ENCODE data around the gene RAD23A.
A peak's percentile ranks its signal among the peaks of the same experiment; 100 is the strongest.

GRCh38 chr19:12965017-12965811, 19.6 kb downstream of the RAD23A start:
- TF ChIP-seq, protein P1, sequence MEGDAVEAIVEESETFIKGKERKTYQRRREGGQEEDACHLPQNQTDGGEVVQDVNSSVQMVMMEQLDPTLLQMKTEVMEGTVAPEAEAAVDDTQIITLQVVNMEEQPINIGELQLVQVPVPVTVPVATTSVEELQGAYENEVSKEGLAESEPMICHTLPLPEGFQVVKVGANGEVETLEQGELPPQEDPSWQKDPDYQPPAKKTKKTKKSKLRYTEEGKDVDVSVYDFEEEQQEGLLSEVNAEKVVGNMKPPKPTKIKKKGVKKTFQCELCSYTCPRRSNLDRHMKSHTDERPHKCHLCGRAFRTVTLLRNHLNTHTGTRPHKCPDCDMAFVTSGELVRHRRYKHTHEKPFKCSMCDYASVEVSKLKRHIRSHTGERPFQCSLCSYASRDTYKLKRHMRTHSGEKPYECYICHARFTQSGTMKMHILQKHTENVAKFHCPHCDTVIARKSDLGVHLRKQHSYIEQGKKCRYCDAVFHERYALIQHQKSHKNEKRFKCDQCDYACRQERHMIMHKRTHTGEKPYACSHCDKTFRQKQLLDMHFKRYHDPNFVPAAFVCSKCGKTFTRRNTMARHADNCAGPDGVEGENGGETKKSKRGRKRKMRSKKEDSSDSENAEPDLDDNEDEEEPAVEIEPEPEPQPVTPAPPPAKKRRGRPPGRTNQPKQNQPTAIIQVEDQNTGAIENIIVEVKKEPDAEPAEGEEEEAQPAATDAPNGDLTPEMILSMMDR (conservative IDR thresholded peaks at IDR 0.05; ENCODE audit: low read depth, low read length): peak; percentile 97
- TF ChIP-seq FOS (IDR thresholded peaks at IDR 0.05; ENCODE audit: low read depth, low read length) (no peak), RFX5 (IDR thresholded peaks at IDR 0.05; ENCODE audit: low read depth, low read length) (no peak), POLR2A (IDR thresholded peaks at IDR 0.05; ENCODE audit: low read depth, low read length) (no peak), RAD21 (IDR thresholded peaks at IDR 0.05; ENCODE audit: low read length) (peak; percentile 58)
- TF ChIP-seq, protein P2, sequence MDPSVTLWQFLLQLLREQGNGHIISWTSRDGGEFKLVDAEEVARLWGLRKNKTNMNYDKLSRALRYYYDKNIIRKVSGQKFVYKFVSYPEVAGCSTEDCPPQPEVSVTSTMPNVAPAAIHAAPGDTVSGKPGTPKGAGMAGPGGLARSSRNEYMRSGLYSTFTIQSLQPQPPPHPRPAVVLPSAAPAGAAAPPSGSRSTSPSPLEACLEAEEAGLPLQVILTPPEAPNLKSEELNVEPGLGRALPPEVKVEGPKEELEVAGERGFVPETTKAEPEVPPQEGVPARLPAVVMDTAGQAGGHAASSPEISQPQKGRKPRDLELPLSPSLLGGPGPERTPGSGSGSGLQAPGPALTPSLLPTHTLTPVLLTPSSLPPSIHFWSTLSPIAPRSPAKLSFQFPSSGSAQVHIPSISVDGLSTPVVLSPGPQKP (IDR thresholded peaks at IDR 0.05; ENCODE audit: borderline replicate concordance, low read depth, low read length): no peak

Measured in IMR-90 (cell line).